Fibroblast of lung (primary cell): ENCODE data around the gene TBC1D22A. TPM values are rescaled to one million over a fixed set of nuclear protein-coding genes. Genes with fewer than 3 reads are reported as not detected.

Experiments used
- DNase-seq, 2 donors: peaks; one replicate each; pipeline versions ENCODE4 v3.0.0 to v3.0.0-alpha.2; 2010; ENCODE audit warnings: low read depth in 2 of 2
- H2AFZ ChIP-seq: 2 replicates; pipeline ENCODE4 v1.5.1; 2012; ENCODE audit warnings: low read length, control low read depth, inconsistent platforms
- H3K27ac ChIP-seq: 2 replicates; pipeline ENCODE4 v1.5.1; 2011; ENCODE audit warnings: low read length, control low read depth; ENCODE audit not compliant: insufficient read depth
- H3K27me3 ChIP-seq: 2 replicates; pipeline ENCODE4 v1.5.1; 2011; ENCODE audit warnings: mild to moderate bottlenecking, low read length; ENCODE audit not compliant: control insufficient read depth, insufficient read depth
- H3K36me3 ChIP-seq: 2 replicates; pipeline ENCODE4 v1.5.1; 2011; ENCODE audit warnings: low read length; ENCODE audit not compliant: control insufficient read depth, insufficient read depth
- H3K4me1 ChIP-seq: 2 replicates; pipeline ENCODE4 v1.5.1; 2011; ENCODE audit warnings: low read length; ENCODE audit not compliant: control insufficient read depth, insufficient read depth; ENCODE audit errors: extremely low read depth
- H3K4me2 ChIP-seq: 2 replicates; pipeline ENCODE4 v1.5.1; 2011; ENCODE audit warnings: low read length, control low read depth; ENCODE audit not compliant: insufficient read depth; ENCODE audit errors: extremely low read depth
- H3K4me3 ChIP-seq, 4 experiments: fragments of 200-600 bp in 1 of 4; sonication (generic) in 1 of 4; replicated peaks in 1 of 4; 2 replicates each; pipeline ENCODE4 v1.5.1; 2011 to 2016; ENCODE audit warnings: low read length in 4 of 4, low read depth in 3 of 4, mild to moderate bottlenecking in 3 of 4, control low read depth in 2 of 4, inconsistent platforms in 1 of 4, mixed read lengths in 1 of 4; ENCODE audit not compliant: insufficient read depth in 1 of 4; ENCODE audit errors: control extremely low read depth in 1 of 4
- H3K79me2 ChIP-seq: 2 replicates; pipeline ENCODE4 v1.5.1; 2012; ENCODE audit warnings: mild to moderate bottlenecking, low read length, inconsistent platforms; ENCODE audit not compliant: control insufficient read depth, insufficient read depth
- H3K9ac ChIP-seq: 2 replicates; pipeline ENCODE4 v1.5.1; 2011; ENCODE audit warnings: mild to moderate bottlenecking, low read length, control low read depth; ENCODE audit not compliant: insufficient read depth
- H3K9me3 ChIP-seq: 2 replicates; pipeline ENCODE4 v1.5.1; 2012; ENCODE audit warnings: low read depth, low read length; ENCODE audit not compliant: control insufficient read depth, insufficient read depth
- H4K20me1 ChIP-seq: 2 replicates; pipeline ENCODE4 v1.5.1; 2011; ENCODE audit warnings: low read length; ENCODE audit not compliant: control insufficient read depth, insufficient read depth; ENCODE audit errors: extremely low read depth
- EZH2 ChIP-seq: IDR thresholded peaks from 2 replicates; pipeline ENCODE4 v1.5.1; 2012; ENCODE audit warnings: low read length, control low read depth, mild to moderate bottlenecking; ENCODE audit errors: missing control alignments
- polyA plus RNA-seq, 2 donors: library from polyadenylated mRNA; depleted of rRNA in 1 of 2; stranded (reverse) in 1 of 2; unstranded in 1 of 2; fragments of >200 nt; gene quantifications; 2 replicates each; pipeline ENCODE4 v1.2.1, GENCODE V29; 2011 to 2012; ENCODE audit warnings: missing spikeins in 1 of 2
- total RNA-seq: library from RNA; depleted of rRNA; stranded (reverse); fragments of >200 nt; gene quantifications from 2 replicates; pipeline ENCODE4 v1.2.1, GENCODE V29; 2014
- TF ChIP-seq, protein P1 (sequence below), 2 donors: IDR thresholded peaks in 1 of 2; conservative IDR thresholded peaks in 1 of 2; 1 replicate in 1 of 2; 2 replicates in 1 of 2; pipeline ENCODE4 v1.5.1; 2011 to 2012; ENCODE audit warnings: low read length in 2 of 2, control low read depth in 1 of 2, inconsistent platforms in 1 of 2, low read depth in 1 of 2, mild to moderate bottlenecking in 1 of 2

The TBC1D22A gene
- total and polyA plus RNA-seq, 2 donors (not counting 1 experiment from before 2014, with no cell fraction given): 11.6 to 17.6 TPM

DNA sequence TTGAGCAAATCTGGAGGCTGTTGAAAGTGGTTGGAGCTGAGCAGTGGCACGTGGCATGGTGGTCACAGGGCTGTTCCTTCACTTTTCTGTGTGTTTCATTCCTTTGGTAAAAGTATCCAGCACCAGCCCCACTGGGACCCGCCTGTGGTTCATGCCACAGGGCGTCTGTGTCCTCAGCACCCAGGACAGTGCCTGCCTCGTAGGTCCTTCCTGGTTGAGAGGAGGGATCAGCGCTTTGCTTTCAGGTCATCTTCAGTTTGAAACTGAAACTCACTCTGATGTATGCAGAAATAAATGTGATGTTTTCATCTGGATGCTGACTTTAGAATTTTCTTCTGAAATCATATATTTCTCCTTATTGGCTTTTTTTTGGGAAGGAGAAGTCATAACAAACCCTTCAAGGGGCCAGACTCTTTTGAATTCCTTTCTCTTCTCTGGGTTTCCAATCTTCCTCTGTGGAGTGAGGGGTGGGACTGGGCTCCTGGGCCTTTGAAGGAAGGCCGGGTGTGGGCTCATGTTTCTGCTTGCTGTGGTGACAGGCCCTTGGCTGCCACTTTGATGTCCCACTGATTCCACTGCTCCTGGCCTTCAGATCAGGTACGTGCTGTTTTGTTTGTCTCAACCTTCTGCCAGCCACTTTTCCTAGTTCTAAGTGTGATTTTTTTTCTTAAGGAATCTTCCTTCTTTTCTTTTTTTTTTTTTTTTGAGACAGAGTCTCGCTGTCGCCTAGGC, 26.2 kb downstream of the TBC1D22A start:
- peaks cover 2% of the 10 kb centered on the region for H3K36me3 ChIP-seq
- H2AFZ ChIP-seq: no peak overlapping the region
- H3K4me3 ChIP-seq: no peak overlapping the region
- H3K79me2 ChIP-seq: peaks cover 4% of the 10 kb centered on the region
- TF ChIP-seq, protein P1, sequence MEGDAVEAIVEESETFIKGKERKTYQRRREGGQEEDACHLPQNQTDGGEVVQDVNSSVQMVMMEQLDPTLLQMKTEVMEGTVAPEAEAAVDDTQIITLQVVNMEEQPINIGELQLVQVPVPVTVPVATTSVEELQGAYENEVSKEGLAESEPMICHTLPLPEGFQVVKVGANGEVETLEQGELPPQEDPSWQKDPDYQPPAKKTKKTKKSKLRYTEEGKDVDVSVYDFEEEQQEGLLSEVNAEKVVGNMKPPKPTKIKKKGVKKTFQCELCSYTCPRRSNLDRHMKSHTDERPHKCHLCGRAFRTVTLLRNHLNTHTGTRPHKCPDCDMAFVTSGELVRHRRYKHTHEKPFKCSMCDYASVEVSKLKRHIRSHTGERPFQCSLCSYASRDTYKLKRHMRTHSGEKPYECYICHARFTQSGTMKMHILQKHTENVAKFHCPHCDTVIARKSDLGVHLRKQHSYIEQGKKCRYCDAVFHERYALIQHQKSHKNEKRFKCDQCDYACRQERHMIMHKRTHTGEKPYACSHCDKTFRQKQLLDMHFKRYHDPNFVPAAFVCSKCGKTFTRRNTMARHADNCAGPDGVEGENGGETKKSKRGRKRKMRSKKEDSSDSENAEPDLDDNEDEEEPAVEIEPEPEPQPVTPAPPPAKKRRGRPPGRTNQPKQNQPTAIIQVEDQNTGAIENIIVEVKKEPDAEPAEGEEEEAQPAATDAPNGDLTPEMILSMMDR (conservative IDR thresholded peaks at IDR 0.05 in 1 of 2, IDR thresholded peaks at IDR 0.05 in 1 of 2; ENCODE audit: low read depth in 1 of 2, low read length in 2 of 2): no peak
- no peak for TF ChIP-seq EZH2
- no peak overlapping the region for H3K9ac ChIP-seq
- H3K4me2 ChIP-seq: no peak overlapping the region
- no peak for DNase-seq
- H3K27ac ChIP-seq: no peak overlapping the region
- H4K20me1 ChIP-seq: no peaks in the 10 kb centered on the region
- H3K9me3 ChIP-seq: no peaks in the 10 kb centered on the region
- H3K4me1 ChIP-seq: peaks cover 5% of the 10 kb centered on the region
- H3K27me3 ChIP-seq: no peaks in the 10 kb centered on the region

DNA sequence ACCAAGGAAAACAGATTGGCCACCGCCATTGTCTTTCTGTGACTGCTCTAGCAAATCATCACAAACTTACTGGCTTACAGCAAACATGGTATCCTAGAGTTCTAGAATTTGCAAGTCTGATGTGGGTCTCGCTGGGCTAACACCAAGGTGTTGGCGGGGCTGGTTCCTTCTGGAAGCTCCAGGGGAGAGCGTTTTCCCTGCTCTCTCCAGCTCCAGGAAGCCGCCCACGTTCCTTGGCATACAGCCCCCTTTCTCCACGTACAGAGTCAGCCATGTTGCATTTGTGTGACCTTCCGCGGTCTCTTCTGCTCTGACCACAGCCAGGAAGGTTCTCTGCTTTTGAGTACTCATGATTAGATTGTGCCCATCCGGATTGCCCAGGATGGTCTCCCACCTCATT, 27.5 kb downstream of the TBC1D22A start:
- no peaks in the 10 kb centered on the region for H4K20me1 ChIP-seq
- H3K27ac ChIP-seq: no peak overlapping the region
- H3K27me3 ChIP-seq: no peaks in the 10 kb centered on the region
- H3K4me3 ChIP-seq: no peak overlapping the region
- H3K4me2 ChIP-seq: no peak overlapping the region
- H3K36me3 ChIP-seq: peaks cover 4% of the 10 kb centered on the region
- DNase-seq: peak in 1 of 2 donors; percentile 29
- no peak overlapping the region for H2AFZ ChIP-seq
- peaks cover 5% of the 10 kb centered on the region for H3K4me1 ChIP-seq
- no peaks in the 10 kb centered on the region for H3K9me3 ChIP-seq
- peaks cover 4% of the 10 kb centered on the region for H3K79me2 ChIP-seq
- H3K9ac ChIP-seq: no peak overlapping the region
- TF ChIP-seq EZH2: no peak
- TF ChIP-seq, protein P1 (conservative IDR thresholded peaks at IDR 0.05 in 1 of 2, IDR thresholded peaks at IDR 0.05 in 1 of 2; ENCODE audit: low read depth in 1 of 2, low read length in 2 of 2): no peak

DNA sequence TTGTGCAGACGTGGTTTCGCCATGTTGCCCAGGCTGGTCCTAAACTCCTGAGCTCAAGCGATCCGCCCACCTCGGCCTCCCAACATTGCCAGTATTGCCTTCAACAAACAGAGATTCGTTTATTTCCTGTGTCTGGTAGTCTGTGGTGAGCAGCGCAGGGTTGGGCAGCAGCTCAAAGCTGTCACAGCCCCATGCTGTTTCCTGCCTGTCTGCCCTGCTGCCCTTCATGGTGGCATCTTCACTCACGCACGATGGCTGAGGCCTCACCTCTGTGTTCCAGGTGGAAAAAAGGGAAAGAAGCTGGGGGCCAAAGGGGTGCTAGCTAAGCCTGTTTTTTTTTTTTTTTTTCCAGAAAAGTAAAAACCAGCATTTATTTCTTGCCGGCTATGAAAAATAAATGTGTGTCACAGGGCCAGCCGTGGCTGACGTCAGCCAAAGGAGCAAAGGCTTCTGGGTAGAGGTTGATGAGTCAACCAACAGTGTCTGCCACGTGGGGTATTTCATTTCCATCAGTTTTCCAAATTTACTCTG, 28.8 kb downstream of the TBC1D22A start:
- Histone ChIP-seq H3K36me3 (peaks cover 4% of the 10 kb centered on the region), H2AFZ (peak overlapping the region; percentile 88), H3K9ac (peak overlapping the region; percentile 40), H3K79me2 (peaks cover 4% of the 10 kb centered on the region), H3K27ac (peak overlapping the region; percentile 93), H3K9me3 (no peaks in the 10 kb centered on the region), H4K20me1 (no peaks in the 10 kb centered on the region), H3K4me1 (peaks cover 5% of the 10 kb centered on the region), H3K4me3 (peak overlapping the region in 1 of 4 experiments; percentile 17), H3K27me3 (no peaks in the 10 kb centered on the region), H3K4me2 (peak overlapping the region; percentile 64)
- no peak for TF ChIP-seq EZH2
- TF ChIP-seq, protein P1 (conservative IDR thresholded peaks at IDR 0.05 in 1 of 2, IDR thresholded peaks at IDR 0.05 in 1 of 2; ENCODE audit: low read depth in 1 of 2, low read length in 2 of 2): no peak
- DNase-seq: peak; percentile 72 to 76
